Activated B cell treated with CpG ODN at 0.5 μM for 24 hours (primary cell): ENCODE measurements around the gene CCNI2. TPM values are rescaled to one million over a fixed set of nuclear protein-coding genes. Genes with fewer than 3 reads are reported as not detected.

Source experiments
- ATAC-seq: fragments of 200-7000 bp; cut with Tn5 transposase; one replicate; pipeline ENCODE4 v1.10.0; 2021; ENCODE audit warnings: low read depth, mild to moderate bottlenecking, moderate library complexity
- CTCF ChIA-PET: fragments of 350-600 bp; sonication (Branson Sonifier 250); formaldehyde crosslinking; loops from one replicate; lab custom pipeline; 2021; ENCODE audit warnings: antibody characterized with exemption; lab: Charles Lee
- POLR2A ChIA-PET: fragments of 350-600 bp; sonication (Branson Sonifier 250); formaldehyde crosslinking; loops from one replicate; lab custom pipeline; 2021; ENCODE audit warnings: antibody characterized with exemption; lab: Charles Lee
- DNase-seq: peaks from one replicate; pipeline ENCODE4 v3.0.0; 2022
- H3K27ac Mint-ChIP-seq: one replicate; pipeline ENCODE4 v1.8.0; 2020; ENCODE audit warnings: mixed read lengths
- H3K27me3 Mint-ChIP-seq: one replicate; pipeline ENCODE4 v1.8.0; 2021; ENCODE audit warnings: mixed read lengths
- H3K36me3 Mint-ChIP-seq: one replicate; pipeline ENCODE4 v1.8.0; 2021; ENCODE audit warnings: low read depth, mixed read lengths
- H3K4me1 Mint-ChIP-seq: one replicate; pipeline ENCODE4 v1.8.0; 2021; ENCODE audit warnings: mixed read lengths
- H3K4me3 Mint-ChIP-seq: one replicate; pipeline ENCODE4 v1.8.0; 2020; ENCODE audit warnings: mild to moderate bottlenecking, mixed read lengths
- H3K9me3 Mint-ChIP-seq: one replicate; pipeline ENCODE4 v1.8.0; 2020; ENCODE audit warnings: mixed read lengths
- intact Hi-C: fragments of 100-400 bp; cut with micrococcal nuclease; formaldehyde crosslinking; loops from one replicate; pipeline ENCODE4 v1.15.1; 2024
- total RNA-seq: library from RNA; stranded (reverse); gene quantifications from 2 replicates; pipeline ENCODE4 v1.2.3, GENCODE V29; 2022
- TF ChIP-seq, protein P1 (sequence below): fragments of 200-600 bp; IDR thresholded peaks from one replicate; pipeline ENCODE4 v1.8.0; 2022; ENCODE audit warnings: antibody characterized with exemption, mild to moderate bottlenecking

The CCNI2 gene
- total RNA-seq, 1 donor from 2014 or later = 0.44 TPM

DNA sequence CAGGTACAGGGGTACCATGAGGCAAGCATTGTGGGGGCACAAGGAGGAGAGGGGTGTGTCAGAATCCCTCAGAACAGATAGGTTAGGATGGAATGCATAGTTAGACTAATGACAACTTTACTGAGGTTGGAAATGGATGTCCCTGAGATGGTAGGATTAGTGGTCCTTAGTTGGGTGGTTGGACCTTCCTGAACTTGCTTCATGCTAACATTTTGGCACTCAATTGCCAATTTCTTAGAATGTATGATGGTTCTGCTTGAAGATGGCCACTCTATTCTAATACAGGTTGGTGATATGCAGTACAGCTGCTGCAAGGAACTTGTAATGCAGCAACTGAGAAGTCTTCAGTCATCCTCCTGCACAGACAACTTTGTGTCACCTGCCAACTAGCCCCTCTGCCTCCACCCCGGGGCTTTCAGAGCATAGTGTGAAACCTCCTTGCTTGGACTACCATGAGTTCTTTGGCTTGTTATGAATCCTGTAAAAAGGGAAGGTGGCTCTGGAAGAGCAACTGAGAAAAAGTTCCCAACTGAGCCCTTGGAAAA lies 5.4 kb downstream of the CCNI2 start:
- Mint-ChIP-seq H3K27me3 (peaks cover 5% of the 10 kb centered on the region), H3K36me3 (no peaks in the 10 kb centered on the region), H3K9me3 (no peaks in the 10 kb centered on the region), H3K27ac (no peak overlapping the region), H3K4me3 (no peak overlapping the region), H3K4me1 (peaks cover 19% of the 10 kb centered on the region)
- intact Hi-C loops = no loop called here
- TF ChIP-seq, protein P1, sequence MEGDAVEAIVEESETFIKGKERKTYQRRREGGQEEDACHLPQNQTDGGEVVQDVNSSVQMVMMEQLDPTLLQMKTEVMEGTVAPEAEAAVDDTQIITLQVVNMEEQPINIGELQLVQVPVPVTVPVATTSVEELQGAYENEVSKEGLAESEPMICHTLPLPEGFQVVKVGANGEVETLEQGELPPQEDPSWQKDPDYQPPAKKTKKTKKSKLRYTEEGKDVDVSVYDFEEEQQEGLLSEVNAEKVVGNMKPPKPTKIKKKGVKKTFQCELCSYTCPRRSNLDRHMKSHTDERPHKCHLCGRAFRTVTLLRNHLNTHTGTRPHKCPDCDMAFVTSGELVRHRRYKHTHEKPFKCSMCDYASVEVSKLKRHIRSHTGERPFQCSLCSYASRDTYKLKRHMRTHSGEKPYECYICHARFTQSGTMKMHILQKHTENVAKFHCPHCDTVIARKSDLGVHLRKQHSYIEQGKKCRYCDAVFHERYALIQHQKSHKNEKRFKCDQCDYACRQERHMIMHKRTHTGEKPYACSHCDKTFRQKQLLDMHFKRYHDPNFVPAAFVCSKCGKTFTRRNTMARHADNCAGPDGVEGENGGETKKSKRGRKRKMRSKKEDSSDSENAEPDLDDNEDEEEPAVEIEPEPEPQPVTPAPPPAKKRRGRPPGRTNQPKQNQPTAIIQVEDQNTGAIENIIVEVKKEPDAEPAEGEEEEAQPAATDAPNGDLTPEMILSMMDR = no peak
- DNase-seq (no peak), ATAC-seq (no peak)
- ChIA-PET POLR2A (no interaction called here), CTCF (no interaction called here)

DNA sequence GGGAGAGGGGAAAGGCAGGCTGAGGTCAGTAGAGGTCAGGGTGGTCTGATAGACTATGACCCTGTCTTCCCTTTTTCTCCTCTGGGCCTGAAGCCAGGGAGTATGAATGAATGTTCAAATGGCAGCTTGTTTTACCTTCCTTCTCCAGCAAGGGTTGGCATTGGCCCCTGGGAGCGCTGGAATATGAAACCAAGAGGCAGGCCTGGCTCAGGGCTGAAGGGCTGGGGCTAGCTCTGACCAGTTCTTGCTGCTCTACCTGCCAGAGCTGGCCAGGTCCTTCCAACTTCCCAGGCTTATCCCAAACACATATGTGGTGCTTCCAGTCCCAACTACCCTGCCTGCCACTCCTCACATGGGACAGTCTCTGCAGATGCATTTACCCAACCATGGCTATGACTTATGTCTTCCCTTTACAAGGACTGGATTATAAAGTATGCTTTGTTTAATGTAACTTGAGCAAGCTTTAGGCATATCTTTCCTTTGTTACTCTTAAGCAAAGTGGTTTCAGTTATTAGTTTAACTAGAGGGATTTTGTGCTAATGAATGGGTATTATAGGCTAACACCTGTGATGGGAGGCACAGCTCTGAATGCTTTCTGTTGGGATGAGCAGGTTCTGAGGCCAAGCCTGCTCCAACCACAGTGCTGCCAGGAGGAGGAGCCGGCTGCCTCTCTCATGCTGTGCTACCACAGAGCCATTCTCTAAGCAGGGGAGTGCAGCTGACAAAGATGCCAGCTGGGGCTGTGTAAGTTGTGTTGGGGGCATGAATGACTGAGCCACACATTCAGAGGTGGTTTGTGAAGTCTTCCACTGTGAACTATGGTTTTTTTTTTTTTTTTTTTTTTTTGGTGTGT lies 6.1 kb downstream of the CCNI2 start:
- POLR2A ChIA-PET = no interaction called here
- Mint-ChIP-seq H3K4me3 (no peak overlapping the region), H3K27ac (no peak overlapping the region), H3K36me3 (no peaks in the 10 kb centered on the region), H3K4me1 (peaks cover 17% of the 10 kb centered on the region), H3K9me3 (no peaks in the 10 kb centered on the region), H3K27me3 (peaks cover 3% of the 10 kb centered on the region)
- CTCF ChIA-PET = interaction anchor here (0.7 kb wide), 1 partner anchor 130 kb away, joined by 3 read pairs; no protein-coding TSS in a partner anchor
- ATAC-seq (no peak), DNase-seq (no peak)
- intact Hi-C loops = no loop called here
- TF ChIP-seq, protein P1 = no peak

DNA sequence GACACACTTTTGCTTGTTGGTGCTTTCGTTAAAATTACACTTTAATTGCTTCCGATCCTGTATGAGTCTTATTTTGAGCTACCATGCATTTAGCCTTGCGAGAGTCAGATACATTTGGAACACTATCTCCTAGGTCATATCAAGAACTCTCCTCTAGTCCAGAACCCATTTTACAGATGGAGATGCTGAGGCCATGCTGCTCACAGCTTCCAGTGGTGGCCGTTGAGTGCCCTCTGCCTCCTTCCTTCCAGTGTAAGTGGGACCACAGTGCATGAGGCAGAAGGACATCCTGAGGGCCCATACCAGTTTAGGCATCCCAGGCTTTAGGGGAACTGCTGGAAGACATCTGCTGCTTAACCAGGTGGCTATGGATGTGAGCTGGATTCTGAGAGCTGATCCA lies 6.9 kb downstream of the CCNI2 start:
- intact Hi-C loops = no loop called here
- ChIA-PET POLR2A (no interaction called here), CTCF (interaction anchor here (0.6 to 1.1 kb wide), 2 partner anchors 66 to 132 kb away, joined by 3 read pairs; no protein-coding TSS in a partner anchor)
- no peak for ATAC-seq
- no peaks in the 10 kb centered on the region for H3K9me3 Mint-ChIP-seq
- H3K27ac Mint-ChIP-seq = no peak overlapping the region
- peaks cover 14% of the 10 kb centered on the region for H3K4me1 Mint-ChIP-seq
- H3K27me3 Mint-ChIP-seq = no peaks in the 10 kb centered on the region
- H3K4me3 Mint-ChIP-seq = no peak overlapping the region
- no peak for DNase-seq
- TF ChIP-seq, protein P1 = no peak
- H3K36me3 Mint-ChIP-seq = no peaks in the 10 kb centered on the region

DNA sequence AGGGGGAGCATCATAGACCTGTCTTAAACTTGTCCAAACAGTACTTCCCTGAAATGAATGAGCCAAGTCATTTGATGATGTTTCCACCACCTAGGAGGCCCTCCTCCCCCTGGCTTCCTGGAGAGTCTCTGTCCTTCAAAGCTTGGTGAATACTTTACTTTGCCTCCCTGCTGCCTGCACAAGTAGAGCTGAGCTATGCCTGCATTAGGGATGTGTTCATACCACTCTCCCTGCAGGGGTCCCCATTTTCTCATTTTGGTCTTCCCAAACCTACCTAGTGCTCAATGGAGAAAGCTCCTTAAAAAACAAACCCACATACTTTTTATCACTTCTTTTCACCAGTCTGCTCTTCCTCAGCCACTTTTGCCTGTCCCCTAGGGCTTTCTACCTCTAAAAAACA lies 7.7 kb downstream of the CCNI2 start:
- ATAC-seq (no peak), DNase-seq (no peak)
- no peaks in the 10 kb centered on the region for H3K36me3 Mint-ChIP-seq
- intact Hi-C loops = no loop called here
- H3K9me3 Mint-ChIP-seq = no peaks in the 10 kb centered on the region
- ChIA-PET CTCF (interaction anchor here (1.1 kb wide), 1 partner anchor 65 kb away, joined by 3 read pairs; no protein-coding TSS in a partner anchor), POLR2A (no interaction called here)
- TF ChIP-seq, protein P1 = no peak
- no peak overlapping the region for H3K27ac Mint-ChIP-seq
- no peak overlapping the region for H3K4me3 Mint-ChIP-seq
- peaks cover 14% of the 10 kb centered on the region for H3K4me1 Mint-ChIP-seq
- no peaks in the 10 kb centered on the region for H3K27me3 Mint-ChIP-seq

DNA sequence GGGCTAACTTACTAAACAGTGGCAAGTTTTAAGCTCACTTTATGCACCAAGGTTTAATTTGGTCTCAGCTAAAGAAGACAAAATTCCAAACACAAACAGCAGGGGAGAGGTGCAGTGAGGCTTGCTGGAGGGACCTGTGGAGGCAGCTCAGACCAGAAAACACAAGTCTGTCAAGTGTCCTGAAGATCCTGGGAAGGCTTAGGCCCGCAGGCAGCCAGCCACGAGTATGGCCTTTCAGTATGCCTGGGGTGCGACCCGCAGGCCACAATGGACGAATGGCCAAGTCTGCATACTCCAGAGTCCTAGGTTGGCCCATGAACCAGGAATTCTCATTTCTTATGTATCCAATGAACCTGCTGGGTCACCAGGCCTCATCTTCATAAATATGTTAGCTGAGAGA lies 9.3 kb downstream of the CCNI2 start:
- ATAC-seq (no peak), DNase-seq (no peak)
- Mint-ChIP-seq H3K27ac (no peak overlapping the region), H3K27me3 (no peaks in the 10 kb centered on the region), H3K36me3 (no peaks in the 10 kb centered on the region), H3K9me3 (no peaks in the 10 kb centered on the region), H3K4me1 (peaks cover 5% of the 10 kb centered on the region), H3K4me3 (no peak overlapping the region)
- ChIA-PET POLR2A (interaction anchor here (0.6 kb wide), 1 partner anchor 260 kb away, joined by 3 read pairs; no protein-coding TSS in a partner anchor), CTCF (no interaction called here)
- intact Hi-C loops = no loop called here
- TF ChIP-seq, protein P1 = no peak
